GM12865 (cell line): ENCODE results near the gene LGR5.

Source experiments
- DNase-seq: peaks from one replicate; pipeline ENCODE4 v3.0.0; 2010; ENCODE audit warnings: low read depth
- H3K4me3 ChIP-seq: 2 replicates; pipeline ENCODE4 v1.5.1; 2011; ENCODE audit warnings: mild to moderate bottlenecking, low read depth, low read length, control low read depth
- TF ChIP-seq, protein P1 (sequence below): IDR thresholded peaks from 2 replicates; pipeline ENCODE4 v1.5.1; 2011; ENCODE audit warnings: low read length, control low read depth, low read depth, inconsistent platforms; ENCODE audit not compliant: insufficient read depth; ENCODE audit errors: missing control alignments

Gene LGR5

DNA sequence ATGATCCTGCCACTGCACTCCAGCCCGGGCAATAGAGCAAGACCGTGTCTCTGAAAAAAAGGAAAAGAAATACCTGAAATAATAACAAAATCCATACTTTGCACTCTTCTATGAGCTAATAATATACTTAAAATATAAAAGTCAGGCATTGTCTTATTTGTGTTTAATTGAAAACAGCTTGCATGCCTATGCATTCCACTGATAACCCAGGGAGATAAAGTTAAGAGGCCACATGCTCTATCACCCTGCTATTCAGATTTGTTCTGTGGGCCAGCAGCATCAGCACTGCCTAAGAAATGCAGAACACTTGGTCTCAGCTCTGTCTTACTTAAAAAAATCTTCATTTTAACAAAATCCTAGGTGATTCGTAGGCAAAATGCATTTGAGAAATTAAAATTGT, 99.2 kb downstream of the LGR5 start:
- TF ChIP-seq, protein P1, sequence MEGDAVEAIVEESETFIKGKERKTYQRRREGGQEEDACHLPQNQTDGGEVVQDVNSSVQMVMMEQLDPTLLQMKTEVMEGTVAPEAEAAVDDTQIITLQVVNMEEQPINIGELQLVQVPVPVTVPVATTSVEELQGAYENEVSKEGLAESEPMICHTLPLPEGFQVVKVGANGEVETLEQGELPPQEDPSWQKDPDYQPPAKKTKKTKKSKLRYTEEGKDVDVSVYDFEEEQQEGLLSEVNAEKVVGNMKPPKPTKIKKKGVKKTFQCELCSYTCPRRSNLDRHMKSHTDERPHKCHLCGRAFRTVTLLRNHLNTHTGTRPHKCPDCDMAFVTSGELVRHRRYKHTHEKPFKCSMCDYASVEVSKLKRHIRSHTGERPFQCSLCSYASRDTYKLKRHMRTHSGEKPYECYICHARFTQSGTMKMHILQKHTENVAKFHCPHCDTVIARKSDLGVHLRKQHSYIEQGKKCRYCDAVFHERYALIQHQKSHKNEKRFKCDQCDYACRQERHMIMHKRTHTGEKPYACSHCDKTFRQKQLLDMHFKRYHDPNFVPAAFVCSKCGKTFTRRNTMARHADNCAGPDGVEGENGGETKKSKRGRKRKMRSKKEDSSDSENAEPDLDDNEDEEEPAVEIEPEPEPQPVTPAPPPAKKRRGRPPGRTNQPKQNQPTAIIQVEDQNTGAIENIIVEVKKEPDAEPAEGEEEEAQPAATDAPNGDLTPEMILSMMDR, result no peak
- H3K4me3 ChIP-seq, result no peak overlapping the region

DNA sequence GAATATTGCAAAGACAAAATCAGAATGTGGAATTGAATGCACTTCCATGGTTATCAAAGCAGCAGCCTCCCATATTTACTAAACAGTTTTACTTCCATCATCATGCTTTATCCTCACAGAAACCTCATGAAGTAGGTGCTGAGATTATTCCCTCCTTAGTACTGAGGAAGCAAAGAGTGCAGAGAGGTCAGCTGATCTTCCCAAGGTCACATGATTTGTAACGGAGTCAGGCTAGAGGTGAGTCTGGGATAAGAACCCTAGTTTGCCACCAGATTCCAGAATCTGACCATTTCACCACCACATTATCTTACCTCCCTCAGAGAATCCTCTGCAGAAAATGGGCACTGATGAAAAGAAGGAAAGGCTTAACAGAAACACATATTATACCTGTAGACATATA, 102.0 kb downstream of the LGR5 start:
- DNase-seq, result no peak
- H3K4me3 ChIP-seq, result no peak overlapping the region
- TF ChIP-seq, protein P1, result no peak

More for the DNA sequence above, 99.2 kb downstream of the LGR5 start:
- no peak for DNase-seq

DNA sequence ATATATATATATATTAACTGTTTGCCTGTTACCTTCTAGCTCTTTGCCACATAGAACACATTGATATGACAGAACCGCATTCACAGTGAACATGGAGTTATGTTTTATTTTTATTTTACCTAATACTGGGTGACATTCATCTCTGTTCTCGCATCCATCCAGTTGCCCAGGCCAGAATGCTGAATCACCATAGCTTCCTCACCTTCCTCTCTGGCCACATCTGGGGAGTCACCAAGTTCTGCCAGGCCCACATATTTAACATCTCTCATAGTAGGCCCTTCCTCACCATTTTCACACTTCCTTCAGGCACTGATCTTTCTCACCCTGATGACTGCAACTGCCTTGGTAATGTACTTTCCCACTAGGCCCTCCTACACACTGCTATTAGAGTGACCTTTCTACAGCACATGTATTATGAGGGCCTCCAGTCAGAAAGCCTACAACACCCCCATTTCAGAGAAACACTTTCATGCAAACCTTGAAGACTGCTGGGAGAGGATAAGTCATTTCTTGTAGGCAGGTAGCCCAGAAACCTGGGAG, 106.8 kb downstream of the LGR5 start:
- no peak for DNase-seq
- H3K4me3 ChIP-seq, result no peak overlapping the region
- TF ChIP-seq, protein P1, result no peak

DNA sequence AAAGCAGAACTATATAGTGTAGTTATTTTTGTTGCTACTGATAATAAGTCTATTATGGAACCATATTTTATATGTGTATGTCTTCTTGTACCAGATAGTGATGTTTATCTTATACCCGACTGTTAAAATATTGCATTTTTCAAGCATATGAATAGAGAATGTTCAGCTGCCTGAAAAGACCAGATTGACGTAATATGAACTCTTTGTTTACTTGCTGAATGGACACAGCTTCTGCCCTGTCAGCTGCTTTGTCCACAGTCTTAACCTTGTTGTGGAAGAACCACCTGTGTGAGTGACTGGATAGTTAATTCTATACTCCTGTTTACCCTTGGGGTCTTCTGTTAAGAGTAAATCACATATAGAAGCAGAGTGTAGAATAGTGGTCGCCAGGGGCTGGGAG, 109.3 kb downstream of the LGR5 start:
- DNase-seq, result no peak
- TF ChIP-seq, protein P1, result no peak
- no peak overlapping the region for H3K4me3 ChIP-seq

DNA sequence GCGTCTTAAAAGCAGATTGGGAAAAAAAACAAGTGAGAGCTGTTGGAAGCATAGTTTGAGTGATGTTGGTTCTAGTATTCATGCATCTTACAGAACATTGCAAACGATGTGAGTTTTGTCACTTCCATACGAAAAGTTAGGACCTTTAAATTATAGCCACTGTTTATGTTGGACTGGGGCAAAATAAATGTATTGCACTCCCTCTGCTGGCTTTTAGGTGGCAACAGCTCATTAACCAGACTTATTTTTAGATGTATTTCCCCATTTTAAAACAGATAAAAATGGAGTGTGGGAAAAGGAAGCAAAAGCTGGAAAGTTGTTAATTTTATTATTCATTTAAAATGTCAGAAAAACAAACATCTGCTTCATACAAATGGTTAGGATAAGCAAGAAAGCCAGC, 111.9 kb downstream of the LGR5 start:
- TF ChIP-seq, protein P1, result peak; percentile 1
- DNase-seq, result no peak
- H3K4me3 ChIP-seq, result no peak overlapping the region

DNA sequence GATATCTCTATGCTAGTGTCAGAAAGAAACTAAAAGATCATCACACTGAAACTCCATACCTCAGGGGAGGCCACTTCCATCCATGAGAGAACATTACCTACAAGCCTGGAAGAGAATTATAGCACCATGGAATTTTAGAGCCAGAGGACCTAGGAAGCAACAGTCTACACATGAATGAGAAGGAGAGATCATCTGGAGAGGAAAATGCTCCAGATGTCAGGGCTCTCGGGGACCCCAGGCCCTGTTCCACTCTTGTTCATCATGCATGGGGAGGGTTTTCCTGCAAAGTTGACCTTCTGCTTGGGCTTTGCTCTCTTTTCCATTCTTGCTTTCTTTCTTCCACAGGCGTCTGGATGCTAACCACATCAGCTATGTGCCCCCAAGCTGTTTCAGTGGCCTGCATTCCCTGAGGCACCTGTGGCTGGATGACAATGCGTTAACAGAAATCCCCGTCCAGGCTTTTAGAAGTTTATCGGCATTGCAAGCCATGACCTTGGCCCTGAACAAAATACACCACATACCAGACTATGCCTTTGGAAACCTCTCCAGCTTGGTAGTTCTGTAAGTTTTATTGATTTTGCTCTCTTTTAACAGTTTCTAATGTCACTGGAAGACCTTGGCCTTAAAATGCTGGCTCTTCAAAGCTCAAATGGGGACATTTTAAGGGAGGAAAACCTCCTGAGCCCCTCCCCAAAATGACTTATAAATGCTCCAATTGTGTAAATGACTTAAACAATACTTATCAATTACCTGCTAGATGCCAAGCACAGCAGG, 113.3 kb downstream of the LGR5 start:
- no peak for DNase-seq
- no peak overlapping the region for H3K4me3 ChIP-seq
- TF ChIP-seq, protein P1, result no peak
